ENCODE measurements around the gene LYPD6.

- TF ChIP-seq CTCF (conservative IDR thresholded peaks at IDR 0.05; ENCODE audit: low read depth in 2 of 2) (no peak), POLR2AphosphoS5 (IDR thresholded peaks at IDR 0.05; ENCODE audit: low read depth) (no peak), REST (IDR thresholded peaks at IDR 0.05; ENCODE audit: unreplicated experiment) (no peak), EZH2 (IDR thresholded peaks at IDR 0.05; ENCODE audit: low read depth, unreplicated experiment) (no peak), ZNF114 (CRISPR knock-in tag; IDR thresholded peaks at IDR 0.05) (no peak), JUNB (IDR thresholded peaks at IDR 0.05; ENCODE audit: unreplicated experiment) (no peak), EZH2phosphoT487 (IDR thresholded peaks at IDR 0.05; ENCODE audit: unreplicated experiment) (no peak), NANOG (IDR thresholded peaks at IDR 0.05; ENCODE audit: borderline replicate concordance) (no peak), CREB1 (CRISPR knock-in tag; IDR thresholded peaks at IDR 0.05; ENCODE audit: low read depth) (no peak), ETS1 (IDR thresholded peaks at IDR 0.05) (no peak), ZNF331 (CRISPR knock-in tag; IDR thresholded peaks at IDR 0.05; ENCODE audit: low read depth) (no peak)
Measured at GRCh38 chr2:149281441-149281840, 48.9 kb upstream of the LYPD6 start.

All from GM23338 (cell line).